Stimulated activated CD8-positive, alpha-beta memory T cell treated with anti-CD3 and anti-CD28 coated beads, Interleukin-7, amount 100 ng/mL, for 24 hours (primary cell): Measurements from ENCODE around the gene NINJ1.
A peak's percentile ranks its signal among the peaks of the same experiment; 100 is the strongest.

Experiments
- DNase-seq: peaks from one replicate; pipeline ENCODE4 v3.0.0-alpha.2; 2020; ENCODE audit warnings: low read depth

The NINJ1 gene

GRCh38 chr9:93134015-93134739 is at the start of gene NINJ1:
TSS of gene NINJ1 (minus strand) at chr9:93134251. CDS start at chr9:93134217, 34 bp downstream.
- peak; percentile 56 for DNase-seq

DNA sequence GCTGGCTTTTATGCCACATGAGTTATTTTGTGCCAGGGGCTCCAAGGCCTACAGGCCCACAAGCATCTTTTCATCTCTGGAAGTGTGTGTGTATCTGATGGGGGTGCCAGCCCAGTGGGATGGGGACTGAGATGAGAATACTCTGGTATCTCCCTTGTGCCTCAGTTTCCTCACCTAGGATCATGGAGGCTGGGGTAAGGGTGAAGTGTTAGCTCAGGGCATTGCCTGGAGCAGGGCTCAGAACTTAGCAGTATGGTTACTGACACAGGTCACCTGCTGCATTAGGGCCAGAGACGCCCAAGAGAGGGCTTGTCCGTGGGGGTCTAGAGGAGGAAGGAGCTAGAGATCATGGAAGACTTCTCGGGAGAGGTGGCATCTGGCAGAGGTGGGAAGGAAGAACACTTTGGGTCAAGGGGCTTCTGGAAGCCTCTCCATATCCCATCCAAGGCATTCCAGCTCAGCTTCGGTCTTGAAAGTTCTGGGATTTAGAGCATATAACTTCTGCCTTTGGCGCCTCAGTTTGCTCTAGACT is 49.1 kb upstream of the NINJ1 start:
- no peak for DNase-seq

GRCh38 chr9:93182572-93182971 is 48.5 kb upstream of the NINJ1 start:
- no peak for DNase-seq

DNA sequence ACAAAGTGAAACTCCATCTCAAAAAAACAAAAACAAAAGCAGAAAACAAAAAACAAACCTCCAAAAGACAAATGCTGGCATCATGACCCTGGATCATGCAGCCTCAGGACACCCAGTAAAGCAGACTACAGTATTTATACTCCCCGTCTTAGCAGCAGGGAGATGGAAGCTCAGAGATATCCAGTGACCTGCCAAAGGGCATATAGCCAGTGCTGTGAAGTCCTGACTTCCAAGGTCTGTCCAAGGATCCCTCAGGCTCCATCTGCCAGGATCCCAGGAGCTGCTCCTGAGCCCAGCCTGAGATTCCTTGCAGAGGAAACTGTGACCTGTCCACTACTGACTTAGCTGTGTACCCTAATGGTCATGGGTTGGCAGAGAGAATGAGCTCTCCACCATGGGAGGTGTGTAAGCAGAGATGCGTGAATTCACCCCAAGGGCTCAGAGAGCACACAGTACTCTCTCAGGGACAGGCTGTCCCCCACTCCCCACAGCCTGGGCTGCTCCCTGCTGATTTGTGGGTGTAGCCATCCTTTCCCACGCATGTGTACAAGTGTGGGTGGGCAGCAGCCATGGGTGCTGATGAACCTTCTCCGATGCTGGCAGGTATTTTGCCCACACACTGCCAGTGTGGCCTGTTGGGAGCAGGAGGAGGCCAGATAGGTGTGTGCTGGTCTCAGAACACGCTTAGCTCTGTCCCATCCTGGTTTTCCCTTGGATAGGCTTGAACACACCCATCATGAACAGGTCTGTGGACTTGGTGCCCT is 47.8 kb upstream of the NINJ1 start:
- DNase-seq: no peak

GRCh38 chr9:93180938-93181337 is 46.9 kb upstream of the NINJ1 start:
- no peak for DNase-seq

GRCh38 chr9:93178851-93179786 is 45.1 kb upstream of the NINJ1 start:
- no peak for DNase-seq

GRCh38 chr9:93177676-93178075 is 43.6 kb upstream of the NINJ1 start:
- no peak for DNase-seq

- no peak for DNase-seq
Measured at GRCh38 chr9:93174976-93175375, 40.9 kb upstream of the NINJ1 start.

GRCh38 chr9:93173365-93174051 is 39.5 kb upstream of the NINJ1 start:
- no peak for DNase-seq

- no peak for DNase-seq
Measured at GRCh38 chr9:93172666-93173364, 38.8 kb upstream of the NINJ1 start.

GRCh38 chr9:93171261-93171990 is 37.4 kb upstream of the NINJ1 start:
- no peak for DNase-seq

DNA sequence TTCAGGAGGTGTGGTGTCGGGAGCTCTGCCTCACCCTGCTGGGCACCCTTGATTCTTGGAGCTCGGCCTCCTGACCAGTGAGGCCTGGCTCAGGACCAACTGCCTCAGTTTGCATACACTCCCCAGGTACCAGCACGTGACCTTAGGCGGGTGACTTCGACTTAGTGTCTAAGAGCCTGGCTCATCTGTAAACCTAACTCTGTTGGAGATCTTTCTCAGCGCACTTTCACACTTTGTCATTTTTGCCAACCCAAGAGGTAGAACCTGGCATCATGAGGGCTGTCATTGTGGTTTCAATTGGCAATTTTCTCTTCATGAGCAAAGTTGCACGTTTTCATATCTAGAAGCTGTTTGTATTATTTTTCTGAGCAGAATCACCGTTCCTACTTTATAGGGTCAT is 36.5 kb upstream of the NINJ1 start:
- DNase-seq: no peak

GRCh38 chr9:93169444-93169843 is 35.4 kb upstream of the NINJ1 start:
- no peak for DNase-seq

GRCh38 chr9:93168581-93168980 is 34.5 kb upstream of the NINJ1 start:
- no peak for DNase-seq

GRCh38 chr9:93167838-93168237 is 33.8 kb upstream of the NINJ1 start:
- no peak for DNase-seq

DNA sequence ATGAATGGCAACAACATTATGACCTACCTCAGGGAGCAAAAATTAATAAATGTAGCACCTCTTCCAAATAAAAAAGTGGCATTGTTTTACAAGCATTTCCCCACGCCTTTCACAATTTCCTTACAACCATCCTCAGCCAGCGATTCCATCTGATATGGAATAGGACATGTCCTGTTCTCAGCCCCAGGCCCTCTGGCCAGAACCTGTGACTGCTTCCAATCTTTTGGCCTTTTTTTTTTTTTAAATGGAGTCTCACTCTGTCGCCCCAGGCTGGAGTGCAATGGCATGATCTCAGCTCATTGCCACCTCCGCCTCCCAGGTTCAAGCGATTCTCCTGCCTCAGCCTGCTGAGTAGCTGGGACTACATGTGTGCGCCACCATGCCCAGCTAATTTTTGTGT is 33.1 kb upstream of the NINJ1 start:
- no peak for DNase-seq

GRCh38 chr9:93166699-93167098 is 32.6 kb upstream of the NINJ1 start:
- no peak for DNase-seq

- DNase-seq: no peak
Measured at GRCh38 chr9:93164085-93164484, 30.0 kb upstream of the NINJ1 start.

DNA sequence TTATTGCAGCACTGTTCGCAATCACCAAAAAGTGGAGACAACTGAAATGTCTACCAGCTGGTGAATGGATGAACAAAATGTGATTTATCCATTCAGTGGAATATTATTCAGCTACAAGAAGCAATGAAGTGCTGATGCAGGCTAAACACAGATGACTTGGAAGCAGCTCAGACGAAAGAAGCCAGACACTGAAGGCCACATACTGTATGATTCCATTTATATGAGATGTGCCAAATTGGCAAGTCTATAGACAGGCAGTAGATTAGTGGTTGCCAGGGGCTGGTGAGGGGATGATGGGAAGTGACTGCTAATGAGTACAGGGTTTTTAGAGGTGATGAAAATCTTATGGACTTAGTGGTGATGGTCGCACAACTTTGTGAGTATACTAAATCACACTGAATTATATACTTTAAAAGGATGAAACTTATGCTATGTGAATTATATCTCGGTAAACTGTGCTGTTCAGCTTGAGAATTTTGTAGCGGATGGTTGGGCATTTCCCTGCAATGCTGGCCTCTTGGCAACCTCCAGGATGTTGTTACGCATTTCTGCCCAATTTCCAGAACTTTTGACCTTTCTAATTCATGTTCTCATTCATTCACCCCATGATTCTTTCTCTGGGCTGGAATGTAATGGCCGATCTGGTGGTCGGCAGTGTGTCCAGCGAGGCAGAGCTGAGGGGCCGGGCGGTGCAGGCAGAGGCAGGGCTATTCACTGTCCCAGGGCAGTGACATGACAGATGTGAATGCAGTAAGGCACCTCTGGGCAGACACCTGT is 27.9 kb upstream of the NINJ1 start:
- DNase-seq: no peak
